Adipocyte (in vitro differentiated cells): ENCODE results near the gene YIF1A.
"Not testable (repeated sequence)": the region's sequence is repeated elsewhere in the genome, so short reads cannot be mapped to it uniquely, and the experiment has no call there.

ENCODE experiments used
- DNase-seq: peaks from one replicate; pipeline ENCODE4 v3.0.0-alpha.2; 2015; ENCODE audit warnings: low read depth
- H3K27me3 ChIP-seq: replicated peaks from 2 replicates; pipeline ENCODE4 v1.7.0; 2013; ENCODE audit warnings: mild to moderate bottlenecking, low read length, moderate library complexity; ENCODE audit not compliant: control insufficient read depth, insufficient read depth
- H3K36me3 ChIP-seq: 2 replicates; pipeline ENCODE4 v1.7.0; 2013; ENCODE audit warnings: low read length, mild to moderate bottlenecking, moderate library complexity; ENCODE audit not compliant: control insufficient read depth, insufficient read depth, severe bottlenecking
- H3K4me1 ChIP-seq: 2 replicates; pipeline ENCODE4 v1.7.0; 2013; ENCODE audit warnings: mild to moderate bottlenecking, low read length, moderate library complexity; ENCODE audit not compliant: control insufficient read depth, insufficient read depth
- H3K4me3 ChIP-seq: 2 replicates; pipeline ENCODE4 v1.7.0; 2013; ENCODE audit warnings: mild to moderate bottlenecking, low read length, moderate library complexity
- H3K9ac ChIP-seq: 2 replicates; pipeline ENCODE4 v1.7.0; 2013; ENCODE audit warnings: mild to moderate bottlenecking, low read length, moderate library complexity
- H3K9me3 ChIP-seq: 2 replicates; pipeline ENCODE4 v1.7.0; 2013; ENCODE audit warnings: mild to moderate bottlenecking, low read length, moderate library complexity; ENCODE audit not compliant: control insufficient read depth

Gene YIF1A

DNA sequence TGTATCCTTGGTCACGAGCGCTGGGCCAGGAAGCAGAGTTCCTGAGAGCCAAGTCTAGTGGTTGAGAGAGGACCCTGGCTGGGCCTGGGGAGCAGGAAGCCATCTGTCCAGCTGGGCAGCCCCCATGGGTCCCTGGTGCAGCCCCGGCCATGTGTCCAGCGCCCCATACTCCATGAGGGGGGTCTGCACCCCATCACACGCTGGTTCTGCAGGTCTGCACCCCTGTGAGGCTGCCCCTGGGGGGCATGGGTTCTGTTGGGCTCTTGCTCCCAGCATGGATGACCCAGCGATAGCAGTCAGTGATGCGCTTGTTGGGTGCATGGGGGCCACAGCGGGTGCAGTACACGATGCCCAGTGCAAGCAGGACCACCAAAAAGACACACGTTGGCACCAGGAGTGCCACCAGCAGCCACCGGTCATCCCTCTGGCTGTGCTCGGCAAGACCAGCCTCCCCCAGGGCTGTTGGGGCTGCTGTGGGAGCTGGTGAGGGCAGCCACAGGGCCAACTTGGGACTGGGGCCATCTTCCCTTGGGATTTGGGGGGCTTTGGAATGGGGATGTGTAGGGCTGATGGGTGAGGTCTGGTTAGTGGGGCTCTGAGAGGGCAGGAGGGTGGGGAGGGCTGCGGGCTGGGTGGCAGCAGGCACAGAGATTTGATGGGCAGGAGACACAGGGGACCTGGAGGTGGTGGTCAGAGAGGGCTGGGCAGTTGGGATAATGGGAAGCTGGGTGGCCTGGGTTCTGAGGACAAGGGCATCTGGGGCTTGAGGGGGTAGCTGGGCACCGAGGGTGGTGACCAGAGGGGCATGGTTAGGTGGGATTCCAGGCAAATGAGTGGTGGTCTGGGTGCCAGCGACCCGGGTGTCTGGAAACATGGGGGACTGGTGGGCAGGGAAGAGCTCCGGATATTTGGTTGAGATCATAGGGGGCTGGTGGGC is 25.9 kb upstream of the YIF1A start:
- no peaks in the 10 kb centered on the region for H3K27me3 ChIP-seq
- H3K9ac ChIP-seq, result peak overlapping the region; percentile 98
- H3K9me3 ChIP-seq, result no peaks in the 10 kb centered on the region
- no peak for DNase-seq
- H3K4me1 ChIP-seq, result peaks cover 24% of the 10 kb centered on the region
- H3K4me3 ChIP-seq, result peak overlapping the region; percentile 98
- H3K36me3 ChIP-seq, result peaks cover 13% of the 10 kb centered on the region

DNA sequence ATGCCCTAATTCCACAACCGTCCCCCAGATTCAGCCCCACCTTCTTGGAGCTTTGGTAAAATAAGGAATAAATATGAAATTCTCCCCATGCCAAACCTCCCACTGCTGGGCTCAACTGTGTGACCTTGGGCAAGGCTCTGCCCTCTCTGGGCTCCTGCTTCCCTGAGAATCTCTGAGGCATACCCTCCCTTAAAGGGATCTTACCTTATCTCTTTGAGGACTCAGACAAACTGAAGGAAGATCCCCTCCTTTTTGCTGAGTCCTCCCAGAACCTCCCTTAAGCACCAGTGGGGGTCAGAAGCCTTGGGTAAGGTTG is 25.2 kb upstream of the YIF1A start:
- Histone ChIP-seq H3K36me3 (peaks cover 13% of the 10 kb centered on the region), H3K9ac (peak overlapping the region; percentile 98), H3K4me1 (peaks cover 23% of the 10 kb centered on the region), H3K9me3 (no peaks in the 10 kb centered on the region), H3K27me3 (no peaks in the 10 kb centered on the region), H3K4me3 (peak overlapping the region; percentile 98)
- no peak for DNase-seq

DNA sequence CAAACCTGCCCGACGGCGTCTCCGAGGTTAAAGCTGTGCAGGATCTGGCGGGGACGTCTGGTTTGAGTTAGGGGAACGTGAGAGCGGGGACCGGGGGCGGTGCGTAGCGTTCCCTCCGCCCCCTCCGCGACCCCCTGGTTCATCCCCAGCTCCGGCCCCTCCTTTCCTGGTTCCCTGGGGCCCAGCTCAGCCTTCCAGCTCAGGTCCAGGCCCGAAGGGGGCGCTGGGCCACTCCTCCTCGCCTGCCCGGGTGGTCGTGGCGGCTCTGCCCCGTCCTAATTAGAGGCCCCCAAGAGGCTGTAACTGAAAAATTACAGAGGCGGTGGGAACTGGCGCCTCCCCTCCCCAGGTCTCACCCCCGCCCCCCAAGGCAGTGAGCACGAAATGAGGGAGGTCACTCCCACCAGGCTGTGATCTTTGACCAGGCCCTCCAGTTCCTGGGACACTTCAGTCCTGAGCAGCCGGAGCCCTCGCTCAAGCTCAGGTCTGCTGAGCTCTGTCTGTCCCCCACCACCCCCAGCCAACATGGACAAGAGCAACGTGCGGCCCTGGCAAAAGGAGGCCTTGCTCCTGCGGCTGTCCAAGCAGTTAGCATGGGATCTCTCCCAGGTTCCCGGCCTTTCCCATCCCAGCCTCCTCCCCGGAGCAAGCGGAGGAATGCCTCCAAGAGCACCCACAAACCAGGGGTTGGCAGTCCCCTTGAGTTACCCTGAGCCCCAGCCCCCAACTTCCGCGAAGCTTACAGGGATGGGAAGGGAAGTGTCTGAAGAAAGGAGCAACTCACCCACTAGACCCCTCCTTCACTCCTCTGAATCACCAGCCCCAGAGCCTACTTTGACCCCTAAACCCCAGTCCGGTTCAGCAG is 24.6 kb upstream of the YIF1A start:
- Histone ChIP-seq H3K36me3 (peaks cover 13% of the 10 kb centered on the region), H3K9ac (peak overlapping the region; percentile 98), H3K27me3 (no peaks in the 10 kb centered on the region), H3K4me1 (peaks cover 17% of the 10 kb centered on the region), H3K9me3 (no peaks in the 10 kb centered on the region), H3K4me3 (peak overlapping the region; percentile 98)
- peak; percentile 93 for DNase-seq

DNA sequence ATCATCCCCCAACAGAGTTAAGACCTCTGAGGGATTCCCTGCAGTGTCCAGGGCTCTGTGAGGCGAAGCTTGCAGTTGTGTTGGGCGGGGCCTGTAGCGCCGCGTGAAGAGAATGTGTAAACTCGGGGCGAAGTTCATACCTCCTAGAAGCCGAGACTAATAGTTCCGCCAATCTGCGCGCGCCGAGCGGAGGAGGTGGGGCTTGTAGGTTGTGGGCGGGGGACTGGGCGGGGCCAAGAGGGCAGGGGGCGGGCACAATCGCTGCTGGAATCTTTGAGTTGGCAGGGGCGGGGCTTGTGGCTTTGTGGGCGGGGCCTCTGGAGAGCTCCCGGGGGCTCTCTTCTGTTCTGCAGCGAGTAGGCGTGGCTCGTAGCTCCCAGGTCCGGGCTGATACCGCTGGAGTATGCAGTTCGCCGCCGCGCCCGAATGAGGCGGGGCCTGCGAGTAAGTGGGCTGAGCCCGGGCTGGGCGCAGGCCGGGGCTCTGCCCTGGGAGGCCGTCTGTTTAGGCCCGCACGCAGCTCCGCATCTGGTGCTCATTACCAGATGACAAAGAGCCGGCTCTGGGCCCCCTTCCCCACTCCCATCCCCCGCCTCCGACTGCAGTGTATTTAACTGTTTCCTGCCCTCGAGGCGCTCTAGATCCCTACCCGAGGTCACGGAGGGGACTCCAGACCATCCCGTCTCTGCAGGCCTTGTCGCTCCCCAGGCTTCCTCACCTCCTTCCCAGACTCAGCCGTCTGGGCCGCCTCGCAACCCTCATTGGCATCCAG is 23.8 kb upstream of the YIF1A start:
- Histone ChIP-seq H3K4me1 (peaks cover 9% of the 10 kb centered on the region), H3K27me3 (no peaks in the 10 kb centered on the region), H3K36me3 (peaks cover 13% of the 10 kb centered on the region), H3K9ac (peak overlapping the region; percentile 98), H3K9me3 (no peaks in the 10 kb centered on the region), H3K4me3 (peak overlapping the region; percentile 98)
- DNase-seq, result peak; percentile 100

DNA sequence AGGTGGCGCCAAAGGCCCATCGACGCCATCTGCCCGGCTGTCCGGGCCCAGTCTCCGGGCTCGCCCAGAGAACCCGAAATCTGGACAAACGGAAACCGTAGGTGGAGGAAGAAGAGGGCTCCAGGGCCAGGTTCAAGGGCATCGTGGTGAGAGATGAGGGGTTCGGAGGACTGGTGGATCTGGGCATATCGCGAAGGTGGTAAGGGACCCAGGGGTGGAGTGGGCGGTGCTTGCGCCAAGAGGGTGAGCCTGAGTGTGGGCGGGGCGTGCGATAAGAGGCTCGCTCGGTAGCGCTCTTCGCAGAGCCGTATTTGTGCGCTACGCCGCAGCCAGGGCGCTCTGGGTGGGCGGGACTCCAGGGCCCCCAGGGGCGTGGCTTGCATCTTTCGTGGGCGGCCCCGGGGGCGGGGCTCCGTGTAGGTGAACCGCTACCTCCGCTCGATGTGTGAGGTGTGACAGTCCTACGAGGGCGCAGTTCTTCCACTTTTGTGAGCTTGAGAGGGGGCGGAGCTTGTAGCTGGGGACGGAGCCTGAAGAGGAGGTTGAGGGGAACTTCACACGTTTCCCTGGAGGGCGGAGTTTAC is 23.1 kb upstream of the YIF1A start:
- Histone ChIP-seq H3K36me3 (peaks cover 13% of the 10 kb centered on the region), H3K4me3 (peak overlapping the region; percentile 69), H3K9ac (peak overlapping the region; percentile 67), H3K9me3 (no peaks in the 10 kb centered on the region), H3K4me1 (peaks cover 3% of the 10 kb centered on the region), H3K27me3 (no peaks in the 10 kb centered on the region)
- DNase-seq, result peak; percentile 97

DNA sequence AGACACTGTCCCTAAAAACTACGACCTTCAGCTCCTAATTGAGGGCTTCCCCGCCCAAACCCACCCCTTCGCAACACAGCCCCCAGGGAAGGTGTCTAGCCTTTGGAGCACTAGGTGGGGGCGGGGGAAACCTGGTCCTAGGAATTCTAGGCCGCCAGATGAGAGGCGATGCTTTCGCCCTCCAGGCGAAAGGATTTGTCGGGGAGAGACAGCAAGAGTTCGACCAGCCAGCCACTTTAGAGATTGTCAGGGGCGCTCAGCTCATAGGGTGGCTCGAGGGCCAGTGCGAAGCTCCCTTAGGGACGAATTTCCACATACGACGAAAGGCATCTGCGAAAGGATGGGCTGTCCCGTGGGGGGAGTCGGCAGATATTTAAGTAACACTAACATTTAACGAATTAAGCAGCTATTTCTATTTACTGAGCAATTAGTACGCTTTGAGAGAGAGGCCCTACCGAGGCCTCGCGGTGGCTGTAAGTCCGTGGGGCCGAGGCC is 22.6 kb upstream of the YIF1A start:
- Histone ChIP-seq H3K9ac (peak overlapping the region; percentile 67), H3K9me3 (no peaks in the 10 kb centered on the region), H3K4me3 (peak overlapping the region; percentile 69), H3K36me3 (peaks cover 13% of the 10 kb centered on the region), H3K27me3 (no peaks in the 10 kb centered on the region), H3K4me1 (peaks cover 3% of the 10 kb centered on the region)
- no peak for DNase-seq

DNA sequence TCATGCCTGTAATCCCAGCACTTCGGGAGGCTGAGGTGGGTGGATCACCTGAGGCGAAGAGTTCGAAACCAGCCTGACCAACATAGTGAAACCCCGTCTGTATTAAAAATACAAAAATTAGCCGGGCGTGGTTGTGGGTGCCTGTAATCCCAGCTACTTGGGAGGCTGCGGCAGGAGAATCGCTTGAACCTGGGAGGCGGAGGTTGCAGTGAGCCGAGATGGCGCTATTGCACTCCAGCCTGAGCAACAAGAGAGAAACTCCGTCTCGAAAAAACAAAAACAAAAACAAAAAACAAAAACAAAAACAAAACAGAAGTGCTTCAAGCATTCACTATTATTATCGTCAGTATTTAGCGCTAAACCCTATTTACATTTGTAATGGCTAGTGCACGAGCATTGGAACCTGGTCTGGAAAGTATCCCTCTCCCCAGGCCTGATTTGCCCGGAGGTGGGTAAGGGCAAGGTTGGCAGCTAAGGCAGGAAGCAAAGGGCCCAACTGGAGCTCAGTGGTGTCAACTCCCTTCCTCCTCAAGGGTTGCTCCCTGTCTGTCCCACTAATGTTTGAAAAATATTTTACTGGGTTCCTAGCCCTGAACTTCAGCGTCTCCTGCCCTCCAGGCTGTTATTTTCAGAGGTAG is 22.0 kb upstream of the YIF1A start:
- H3K9me3 ChIP-seq, DNase-seq, H3K9ac ChIP-seq, H3K27me3 ChIP-seq, H3K4me3 ChIP-seq, H3K4me1 ChIP-seq: not testable (repeated sequence)
- peaks cover 13% of the 10 kb centered on the region for H3K36me3 ChIP-seq

DNA sequence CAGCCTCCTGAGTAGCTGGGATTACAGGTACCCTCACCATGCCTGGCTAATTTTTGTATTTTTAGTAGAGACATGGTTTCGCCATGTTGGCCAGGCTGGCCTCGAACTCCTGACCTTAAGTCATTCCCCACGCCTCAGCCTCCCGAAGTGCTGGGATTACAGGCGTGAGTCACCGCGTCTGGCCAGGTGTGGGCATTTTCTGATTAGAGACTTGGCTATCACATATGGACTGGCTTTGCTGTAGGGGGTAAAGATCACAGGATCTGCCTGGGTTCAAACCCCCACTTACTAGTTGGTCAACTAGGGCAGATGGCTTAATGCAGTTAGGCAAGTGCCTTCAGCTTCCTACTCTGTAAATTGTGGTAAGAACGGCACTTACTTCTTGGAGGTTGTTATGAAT is 21.4 kb upstream of the YIF1A start:
- H3K4me3 ChIP-seq, result no peak overlapping the region
- DNase-seq, result no peak
- H3K36me3 ChIP-seq, result peaks cover 13% of the 10 kb centered on the region
- no peaks in the 10 kb centered on the region for H3K9me3 ChIP-seq
- no peak overlapping the region for H3K9ac ChIP-seq
- H3K4me1 ChIP-seq, result peaks cover 3% of the 10 kb centered on the region
- no peaks in the 10 kb centered on the region for H3K27me3 ChIP-seq

DNA sequence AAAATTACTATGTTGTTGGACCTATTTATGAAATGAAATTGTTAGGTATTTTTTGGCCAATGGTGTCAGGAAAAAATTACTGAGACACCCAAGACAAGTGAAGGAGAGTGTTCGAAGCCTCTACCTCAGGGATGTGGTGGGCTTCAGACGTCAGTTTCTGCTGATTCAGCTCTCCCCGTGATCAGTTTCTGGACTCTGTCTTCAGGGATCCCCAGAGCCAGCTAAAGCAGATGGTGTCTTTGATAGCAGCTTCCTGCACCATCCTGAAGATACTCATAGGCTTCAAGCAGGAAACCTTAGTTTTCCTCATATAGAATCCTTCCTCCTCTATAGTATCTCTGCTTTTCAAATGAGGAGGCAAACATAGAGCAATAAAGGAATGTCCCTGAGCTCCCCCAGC is 20.5 kb upstream of the YIF1A start:
- Histone ChIP-seq H3K27me3 (no peaks in the 10 kb centered on the region), H3K4me3 (no peak overlapping the region), H3K9me3 (no peaks in the 10 kb centered on the region), H3K9ac (no peak overlapping the region), H3K36me3 (peaks cover 7% of the 10 kb centered on the region), H3K4me1 (no peaks in the 10 kb centered on the region)
- no peak for DNase-seq

DNA sequence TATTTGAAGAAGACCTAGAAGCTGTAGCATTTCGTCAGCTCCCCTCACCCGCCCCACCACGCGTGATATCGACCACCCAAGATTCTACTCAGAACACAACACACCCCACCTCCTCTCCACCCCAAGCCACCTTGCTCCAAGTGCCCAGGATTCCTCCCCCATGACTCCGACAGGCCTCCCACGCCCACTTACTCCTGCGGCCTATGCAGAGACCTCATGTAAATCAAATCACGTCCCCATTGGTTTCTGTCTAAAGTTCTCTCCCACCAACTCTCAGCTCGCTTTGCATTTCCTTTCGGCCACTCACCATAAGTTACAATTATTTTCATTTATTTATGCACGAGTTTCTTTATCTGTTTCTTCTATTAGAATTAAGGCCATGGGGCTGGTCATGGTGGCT is 13.7 kb upstream of the YIF1A start:
- Histone ChIP-seq H3K4me3 (no peak overlapping the region), H3K9ac (no peak overlapping the region), H3K9me3 (no peaks in the 10 kb centered on the region), H3K36me3 (no peaks in the 10 kb centered on the region), H3K4me1 (no peaks in the 10 kb centered on the region), H3K27me3 (peaks cover 7% of the 10 kb centered on the region)
- no peak for DNase-seq
